HepG2 (cell line): ENCODE results near the gene GPT2. TPM values are rescaled to one million over a fixed set of nuclear protein-coding genes. Genes with fewer than 3 reads are reported as not detected.

Experiments
- AGO2 ChIP-seq: fragments of 200-400 bp; formaldehyde crosslinking; optimal IDR thresholded peaks from 2 replicates; pipeline ENCODE3; 2017; ENCODE audit warnings: mild to moderate bottlenecking, low read depth, low read length, moderate library complexity
- CHD4 ChIP-seq: fragments of 200-600 bp; sonication (generic); IDR thresholded peaks from 2 replicates; pipeline ENCODE4 v1.7.0; 2017; ENCODE audit warnings: mild to moderate bottlenecking, low read length, borderline replicate concordance
- DMTF1 ChIP-seq: sonication (generic); formaldehyde crosslinking; IDR thresholded peaks from 2 replicates; pipeline ENCODE4 v1.4.0; 2020; ENCODE audit warnings: mild to moderate bottlenecking, missing genetic modification reagents
- HIC2 ChIP-seq: sonication (generic); formaldehyde crosslinking; IDR thresholded peaks from 2 replicates; pipeline ENCODE4 v1.9.0; 2022; ENCODE audit warnings: low read depth, missing genetic modification reagents
- KAT2B ChIP-seq: fragments of 150-350 bp; IDR thresholded peaks from 2 replicates; pipeline ENCODE4 v1.6.1; 2014; ENCODE audit warnings: low read depth, low read length, borderline replicate concordance
- LBX2 ChIP-seq: sonication (generic); formaldehyde crosslinking; IDR thresholded peaks from 2 replicates; pipeline ENCODE4 v1.5.0; 2020; ENCODE audit warnings: missing genetic modification reagents, mild to moderate bottlenecking, borderline replicate concordance
- PBX3 ChIP-seq: sonication (generic); formaldehyde crosslinking; IDR thresholded peaks from 2 replicates; pipeline ENCODE4 v1.8.1; 2023; ENCODE audit warnings: missing genetic modification reagents, inconsistent platforms, borderline replicate concordance
- RBFOX2 ChIP-seq: fragments of 200-400 bp; formaldehyde crosslinking; IDR thresholded peaks from 2 replicates; pipeline ENCODE4 v1.6.1; 2017; ENCODE audit warnings: low read depth, mild to moderate bottlenecking, low read length
- RXRA ChIP-seq: sonication (generic); formaldehyde crosslinking; IDR thresholded peaks from 2 replicates; pipeline ENCODE4 v1.5.1; 2020; ENCODE audit warnings: missing genetic modification reagents
- USF2 ChIP-seq, 2 experiments: sonication (generic) in 1 of 2; formaldehyde crosslinking in 1 of 2; IDR thresholded peaks; 2 replicates each; pipeline versions ENCODE4 v1.5.1 to v1.6.1; 2011 to 2020; ENCODE audit warnings: borderline replicate concordance in 1 of 2, low read depth in 1 of 2, low read length in 1 of 2, mild to moderate bottlenecking in 1 of 2, missing genetic modification reagents in 1 of 2, moderate library complexity in 1 of 2
- ZNF207 ChIP-seq: fragments of 450-650 bp; IDR thresholded peaks from 2 replicates; pipeline ENCODE4 v1.6.1; 2016; ENCODE audit warnings: antibody characterized with exemption, borderline replicate concordance
- ZNF382 ChIP-seq: sonication (generic); formaldehyde crosslinking; IDR thresholded peaks from 2 replicates; pipeline ENCODE4 v1.5.0; 2020; ENCODE audit warnings: missing genetic modification reagents, mild to moderate bottlenecking, borderline replicate concordance
- ZNF441 ChIP-seq: sonication (generic); formaldehyde crosslinking; IDR thresholded peaks from 2 replicates; pipeline ENCODE4 v1.7.0; 2021; ENCODE audit warnings: missing genetic modification reagents, borderline replicate concordance
- ZNF547 ChIP-seq: sonication (generic); formaldehyde crosslinking; IDR thresholded peaks from 2 replicates; pipeline ENCODE4 v1.5.1; 2020; ENCODE audit warnings: mild to moderate bottlenecking, missing genetic modification reagents
- ZNF550 ChIP-seq: sonication (generic); formaldehyde crosslinking; IDR thresholded peaks from 2 replicates; pipeline ENCODE4 v1.4.0; 2020; ENCODE audit warnings: mild to moderate bottlenecking, missing genetic modification reagents, borderline replicate concordance
- ZNF570 ChIP-seq: sonication (generic); formaldehyde crosslinking; IDR thresholded peaks from 2 replicates; pipeline ENCODE4 v1.4.0; 2020; ENCODE audit warnings: mild to moderate bottlenecking, missing genetic modification reagents, borderline replicate concordance
- ZNF670 ChIP-seq: sonication (generic); formaldehyde crosslinking; IDR thresholded peaks from 2 replicates; pipeline ENCODE4 v1.8.0; 2022; ENCODE audit warnings: mild to moderate bottlenecking, missing genetic modification reagents, borderline replicate concordance
- ZSCAN5A ChIP-seq: sonication (generic); formaldehyde crosslinking; IDR thresholded peaks from 2 replicates; pipeline ENCODE4 v1.8.0; 2022; ENCODE audit warnings: mild to moderate bottlenecking, missing genetic modification reagents, borderline replicate concordance
- polyA plus RNA-seq, 8 experiments: library from polyadenylated mRNA; depleted of rRNA in 3 of 8; stranded (reverse) in 7 of 8; unstranded in 1 of 8; fragments of >200 nt; fragmentation: Illumina TruSeq in 4 of 8; extraction: Trizol in 4 of 8; gene quantifications; 2 replicates each; pipeline versions ENCODE4 v1.2.1 to v1.2.3, GENCODE V29; 2011 to 2016; ENCODE audit warnings: low read depth in 4 of 8, missing spikeins in 1 of 8, mixed read lengths in 1 of 8; ENCODE audit not compliant: insufficient read depth in 1 of 8
- total RNA-seq, 5 experiments: library from RNA; depleted of rRNA; stranded (reverse); fragments of >200 nt; fragmentation: Illumina TruSeq; extraction: Trizol; gene quantifications; 2 replicates each; pipeline ENCODE4 v1.2.3, GENCODE V29; 2016; ENCODE audit warnings: low read depth in 1 of 5

The GPT2 gene
- total and polyA plus RNA-seq, 2 of the 13 experiments (the other 11 are each of a cell fraction or from before 2014, with no cell fraction given) = 138 to 267 TPM

- TF ChIP-seq ZSCAN5A (CRISPR knock-in tag) (no peak), KAT2B (no peak), HIC2 (CRISPR knock-in tag) (no peak), PBX3 (CRISPR knock-in tag) (no peak), USF2 (IDR thresholded peaks at IDR 0.05; ENCODE audit: low read depth, low read length) (no peak), USF2 (CRISPR knock-in tag; IDR thresholded peaks at IDR 0.05; ENCODE audit: borderline replicate concordance) (no peak), DMTF1 (CRISPR knock-in tag) (no peak), ZNF441 (CRISPR knock-in tag) (no peak), ZNF670 (CRISPR knock-in tag) (no peak), RXRA (CRISPR knock-in tag) (peak; percentile 58), ZNF382 (CRISPR knock-in tag) (no peak), ZNF570 (no peak), ZNF550 (no peak), ZNF547 (CRISPR knock-in tag) (peak; percentile 49; the same call in 1 of the 2 replicates), CHD4 (no peak), LBX2 (CRISPR knock-in tag) (no peak), RBFOX2 (no peak), AGO2 (no peak), ZNF207 (no peak)
Measured at GRCh38 chr16:46853713-46854443, 30.3 kb upstream of the GPT2 start (continued).
